Gastrocnemius medialis (tissue), 4 donors: ENCODE results near the gene SPATA4. TPM values are rescaled to one million over a fixed set of nuclear protein-coding genes. Genes with fewer than 3 reads are reported as not detected.

Experiments used
- ATAC-seq, 2 donors: fragments of 150-250 bp; one replicate each; pipeline ENCODE4 v1.9.1; 2016
- DNase-seq, 2 donors: peaks; one replicate each; pipeline ENCODE4 v3.0.0-alpha.2; 2019
- H3K27ac ChIP-seq, 4 donors: fragments of 200-600 bp; sonication (generic); 1 replicate in 1 of 4; 2 replicates in 3 of 4; pipeline ENCODE4 v1.5.1; 2016 to 2018; ENCODE audit warnings: mild to moderate bottlenecking in 2 of 4, moderate library complexity in 1 of 4
- H3K27me3 ChIP-seq, 3 donors: fragments of 200-600 bp; sonication (generic) in 2 of 3; 1 replicate in 1 of 3; 2 replicates in 2 of 3; pipeline versions ENCODE4 v1.5.1 to v1.6.0; 2016 to 2019; ENCODE audit warnings: mild to moderate bottlenecking in 1 of 3, moderate library complexity in 1 of 3
- H3K36me3 ChIP-seq, 2 donors: fragments of 200-600 bp; sonication (generic) in 1 of 2; one replicate each; pipeline ENCODE4 v1.5.1; 2017 to 2018
- H3K4me1 ChIP-seq, 2 donors: fragments of 200-600 bp; sonication (generic) in 1 of 2; one replicate each; pipeline ENCODE4 v1.5.1; 2016 to 2017; ENCODE audit warnings: mild to moderate bottlenecking in 2 of 2
- H3K4me3 ChIP-seq, 4 donors: fragments of 200-600 bp; sonication (generic) in 3 of 4; 1 replicate in 1 of 4; 2 replicates in 3 of 4; pipeline ENCODE4 v1.5.1; 2016 to 2019; ENCODE audit warnings: mild to moderate bottlenecking in 2 of 4
- H3K9me3 ChIP-seq, 3 donors: fragments of 200-600 bp; sonication (generic) in 2 of 3; 1 replicate in 1 of 3; 2 replicates in 2 of 3; pipeline ENCODE4 v1.5.1; 2016 to 2019
- POLR2A ChIP-seq, 2 donors: fragments of 450-650 bp; IDR thresholded peaks; one replicate each; pipeline ENCODE4 v1.6.1; 2017; ENCODE audit warnings: antibody characterized with exemption in 2 of 2, mild to moderate bottlenecking in 2 of 2, moderate library complexity in 2 of 2
- in situ Hi-C, 4 donors: fragments of 200-750 bp; cut with MboI; loops; one replicate each; pipeline versions ENCODE4 v1.15.0 to v1.8.0; 2017; ENCODE audit warnings: low sequenced_read_pairs in 4 of 4
- intact Hi-C: fragments of 100-400 bp; cut with DNase I; formaldehyde crosslinking; loops from one replicate; pipeline ENCODE4 v1.15.1; 2023; ENCODE audit warnings: low total_unique reads
- total RNA-seq, 4 donors: library from RNA; depleted of rRNA; stranded (reverse); fragments of >200 nt; gene quantifications; one replicate each; pipeline versions ENCODE4 v1.1.0 to v1.2.3, GENCODE V29; 2016
- TF ChIP-seq, protein P1 (sequence below), 5 experiments: fragments of 450-650 bp in 3 of 5; fragments of 200-600 bp in 2 of 5; sonication (generic) in 2 of 5; IDR thresholded peaks in 4 of 5; conservative IDR thresholded peaks in 1 of 5; 1 replicate in 4 of 5; 2 replicates in 1 of 5; pipeline ENCODE4 v1.5.1; 2016 to 2019; ENCODE audit warnings: antibody characterized with exemption in 5 of 5, mild to moderate bottlenecking in 3 of 5, moderate library complexity in 3 of 5

The SPATA4 gene
- total RNA-seq, 4 donors from 2014 or later: 0.22 to 0.29 TPM; not detected in 2

DNA sequence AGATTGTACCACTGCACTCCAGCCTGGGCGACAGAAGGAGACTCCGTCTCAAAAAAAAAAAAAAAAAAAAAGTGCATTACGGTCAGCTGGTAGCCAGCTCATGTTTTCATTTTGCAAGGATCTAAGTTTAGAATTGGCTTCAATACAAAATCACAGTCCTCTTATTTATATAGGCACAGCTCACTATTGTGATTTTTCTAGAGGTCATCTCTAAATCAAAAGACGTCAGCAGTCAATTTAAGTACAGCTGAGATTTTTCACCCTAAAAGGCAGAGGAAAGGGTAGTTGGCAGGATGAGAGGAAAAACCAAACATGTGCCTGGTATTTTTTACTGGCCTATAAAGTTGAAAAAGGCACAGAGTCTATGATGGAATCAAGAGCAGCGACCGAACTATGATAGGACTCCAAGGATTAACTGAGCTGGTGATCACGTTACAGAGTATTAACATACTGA, 42.8 kb upstream of the SPATA4 start:
- intact Hi-C loops: loop anchor here (1.0 kb wide), 1 partner anchor 32 kb away; no protein-coding TSS in a partner anchor
- ATAC-seq (peak; percentile 81 to 87), DNase-seq (no peak)
- Histone ChIP-seq H3K36me3 (peaks cover 0 to 5% of the 10 kb centered on the region in 2 donors), H3K27me3 (no peaks in the 10 kb centered on the region), H3K27ac (peak overlapping the region; percentile 82 to 91 (median 86)), H3K9me3 (no peaks in the 10 kb centered on the region), H3K4me3 (peak overlapping the region; percentile 1 to 32 (median 28)), H3K4me1 (peaks cover 21 to 70% of the 10 kb centered on the region in 2 donors)
- peak; percentile 6 to 25 for TF ChIP-seq POLR2A (IDR thresholded peaks at IDR 0.05)
- TF ChIP-seq, protein P1, sequence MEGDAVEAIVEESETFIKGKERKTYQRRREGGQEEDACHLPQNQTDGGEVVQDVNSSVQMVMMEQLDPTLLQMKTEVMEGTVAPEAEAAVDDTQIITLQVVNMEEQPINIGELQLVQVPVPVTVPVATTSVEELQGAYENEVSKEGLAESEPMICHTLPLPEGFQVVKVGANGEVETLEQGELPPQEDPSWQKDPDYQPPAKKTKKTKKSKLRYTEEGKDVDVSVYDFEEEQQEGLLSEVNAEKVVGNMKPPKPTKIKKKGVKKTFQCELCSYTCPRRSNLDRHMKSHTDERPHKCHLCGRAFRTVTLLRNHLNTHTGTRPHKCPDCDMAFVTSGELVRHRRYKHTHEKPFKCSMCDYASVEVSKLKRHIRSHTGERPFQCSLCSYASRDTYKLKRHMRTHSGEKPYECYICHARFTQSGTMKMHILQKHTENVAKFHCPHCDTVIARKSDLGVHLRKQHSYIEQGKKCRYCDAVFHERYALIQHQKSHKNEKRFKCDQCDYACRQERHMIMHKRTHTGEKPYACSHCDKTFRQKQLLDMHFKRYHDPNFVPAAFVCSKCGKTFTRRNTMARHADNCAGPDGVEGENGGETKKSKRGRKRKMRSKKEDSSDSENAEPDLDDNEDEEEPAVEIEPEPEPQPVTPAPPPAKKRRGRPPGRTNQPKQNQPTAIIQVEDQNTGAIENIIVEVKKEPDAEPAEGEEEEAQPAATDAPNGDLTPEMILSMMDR (IDR thresholded peaks at IDR 0.05 in 4 of 5, conservative IDR thresholded peaks at IDR 0.05 in 1 of 5): no peak
- in situ Hi-C loops: no loop called here

DNA sequence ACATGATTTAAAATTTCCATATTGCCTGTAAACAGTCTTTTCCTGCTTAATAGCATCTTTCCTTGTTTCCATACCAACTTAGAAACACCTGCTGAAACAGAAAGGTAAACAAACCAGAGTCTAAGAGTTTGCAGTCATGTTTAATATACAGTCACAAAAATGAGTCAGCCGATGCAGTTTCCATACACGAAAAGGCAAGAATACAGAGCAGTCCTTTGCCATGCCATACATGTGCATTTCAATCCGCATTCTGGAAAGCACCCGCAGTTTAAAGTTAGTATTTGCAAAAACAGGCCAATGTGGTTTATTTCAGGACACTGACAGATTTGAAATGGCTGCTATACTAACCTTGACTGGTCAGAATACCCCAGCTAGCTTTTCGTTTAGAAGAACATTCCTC, 41.6 kb upstream of the SPATA4 start:
- intact Hi-C loops: loop anchor here (2.0 kb wide), 1 partner anchor 50 kb away; no protein-coding TSS in a partner anchor
- in situ Hi-C loops: no loop called here
- TF ChIP-seq POLR2A (IDR thresholded peaks at IDR 0.05): no peak
- TF ChIP-seq, protein P1 (IDR thresholded peaks at IDR 0.05 in 4 of 5, conservative IDR thresholded peaks at IDR 0.05 in 1 of 5): no peak
- no peaks in the 10 kb centered on the region for H3K27me3 ChIP-seq
- H3K4me1 ChIP-seq: peaks cover 21 to 77% of the 10 kb centered on the region in 2 donors
- H3K27ac ChIP-seq: peak overlapping the region; percentile 82 to 91 (median 86)
- peaks cover 0 to 5% of the 10 kb centered on the region in 2 donors for H3K36me3 ChIP-seq
- DNase-seq (no peak), ATAC-seq (no peak)
- peak overlapping the region; percentile 1 to 32 (median 28) for H3K4me3 ChIP-seq
- H3K9me3 ChIP-seq: no peaks in the 10 kb centered on the region

DNA sequence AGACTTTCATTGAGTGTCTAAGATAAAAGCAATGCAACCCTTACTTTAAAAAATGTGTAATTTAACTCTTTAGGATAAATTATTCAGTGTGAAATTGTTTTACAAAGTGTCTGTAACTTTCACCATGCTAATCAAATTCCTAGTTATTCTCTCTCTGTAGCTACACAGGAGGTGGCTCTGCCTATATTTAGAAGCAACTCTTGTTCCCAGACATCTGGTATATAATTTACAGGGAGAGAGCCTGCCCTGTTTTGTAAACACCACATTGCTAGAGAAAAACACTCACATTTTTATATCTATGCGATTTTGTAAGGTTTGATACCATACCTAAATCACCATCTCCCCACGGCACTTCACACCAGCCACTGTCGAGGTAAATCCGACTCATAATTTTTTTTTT, 35.5 kb upstream of the SPATA4 start:
- in situ Hi-C loops: no loop called here
- DNase-seq (no peak), ATAC-seq (peak; percentile 76 to 78)
- intact Hi-C loops: loop anchor here (2.0 kb wide), 1 partner anchor 36 kb away; the partner anchor contains the start of gene SPATA4
- Histone ChIP-seq H3K9me3 (no peaks in the 10 kb centered on the region), H3K27ac (peak overlapping the region; percentile 82 to 91 (median 86)), H3K4me1 (peaks cover 33 to 79% of the 10 kb centered on the region in 2 donors), H3K4me3 (peak overlapping the region; percentile 17 to 37 (median 32)), H3K27me3 (no peaks in the 10 kb centered on the region), H3K36me3 (peaks cover 0 to 5% of the 10 kb centered on the region in 2 donors)
- TF ChIP-seq, protein P1 (IDR thresholded peaks at IDR 0.05 in 4 of 5, conservative IDR thresholded peaks at IDR 0.05 in 1 of 5): no peak
- peak; percentile 7 to 29 for TF ChIP-seq POLR2A (IDR thresholded peaks at IDR 0.05)

DNA sequence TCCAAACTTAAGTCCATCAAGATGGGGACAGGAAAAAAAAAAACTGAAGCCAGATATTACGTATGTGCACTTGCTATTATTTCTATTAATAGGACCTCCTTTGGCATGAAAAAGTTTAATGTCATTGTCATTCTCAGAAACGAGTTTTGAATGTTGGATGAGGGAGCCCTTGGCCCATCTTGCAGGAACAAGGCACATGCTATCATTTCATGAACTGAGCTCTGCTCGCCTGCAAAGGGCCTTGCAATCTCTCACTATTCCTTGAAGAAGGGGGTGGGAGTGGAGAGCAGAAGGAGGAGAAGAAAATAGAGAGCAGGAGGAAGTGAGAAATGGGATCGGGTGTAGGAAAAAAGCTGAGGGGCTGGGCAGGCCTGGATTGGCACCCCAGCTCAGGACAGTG, 34.3 kb upstream of the SPATA4 start:
- in situ Hi-C loops (no loop called here), intact Hi-C loops (loop anchor here (2.0 to 5.0 kb wide), 3 partner anchors 35 to 91 kb away; partner anchors contain the start of gene SPATA4)
- H3K27ac ChIP-seq: peak overlapping the region; percentile 82 to 91 (median 86)
- peak in 1 of 2 donors; percentile 20 for ATAC-seq
- TF ChIP-seq, protein P1 (IDR thresholded peaks at IDR 0.05 in 4 of 5, conservative IDR thresholded peaks at IDR 0.05 in 1 of 5): no peak
- TF ChIP-seq POLR2A (IDR thresholded peaks at IDR 0.05): no peak
- no peaks in the 10 kb centered on the region for H3K9me3 ChIP-seq
- no peak for DNase-seq
- peaks cover 33 to 67% of the 10 kb centered on the region in 2 donors for H3K4me1 ChIP-seq
- peaks cover 0 to 5% of the 10 kb centered on the region in 2 donors for H3K36me3 ChIP-seq
- H3K27me3 ChIP-seq: no peaks in the 10 kb centered on the region
- H3K4me3 ChIP-seq: no peak overlapping the region
